Esophagus muscularis mucosa (tissue), 4 donors: ENCODE data around the gene SPATA16. TPM values are rescaled to one million over a fixed set of nuclear protein-coding genes. Genes with fewer than 3 reads are reported as not detected.

Source experiments
- DNase-seq: peaks from one replicate; pipeline ENCODE4 v3.0.0-alpha.2; 2017; ENCODE audit errors: extremely low spot score
- H3K27ac ChIP-seq, 4 donors: fragments of 200-600 bp; sonication (generic); replicated peaks in 1 of 4; 1 replicate in 3 of 4; 2 replicates in 1 of 4; pipeline ENCODE4 v1.5.1; 2016 to 2019; ENCODE audit warnings: mild to moderate bottlenecking in 1 of 4
- H3K27me3 ChIP-seq, 4 donors: fragments of 200-600 bp; sonication (generic); one replicate each; pipeline versions ENCODE4 v1.5.1 to v1.6.0; 2016 to 2019
- H3K36me3 ChIP-seq, 4 donors: fragments of 200-600 bp; sonication (generic); one replicate each; pipeline ENCODE4 v1.5.1; 2016 to 2019
- H3K4me1 ChIP-seq, 4 donors: fragments of 200-600 bp; sonication (generic); one replicate each; pipeline ENCODE4 v1.5.1; 2016 to 2019
- H3K4me3 ChIP-seq, 4 donors: fragments of 200-600 bp; sonication (generic); 1 replicate in 2 of 4; 2 replicates in 2 of 4; pipeline ENCODE4 v1.5.1; 2016 to 2019; ENCODE audit warnings: mild to moderate bottlenecking in 4 of 4, moderate library complexity in 1 of 4
- H3K9me3 ChIP-seq, 4 donors: fragments of 200-600 bp; sonication (generic); 1 replicate in 3 of 4; 2 replicates in 1 of 4; pipeline ENCODE4 v1.5.1; 2016 to 2019
- CTCF ChIP-seq, 3 experiments: fragments of 200-600 bp in 2 of 3; fragments of 450-650 bp in 1 of 3; sonication (generic) in 2 of 3; IDR thresholded peaks; one replicate each; pipeline ENCODE4 v1.5.1; 2017 to 2019; ENCODE audit warnings: antibody characterized with exemption in 3 of 3, mild to moderate bottlenecking in 2 of 3, moderate library complexity in 1 of 3
- EP300 ChIP-seq: sonication (generic); formaldehyde crosslinking; IDR thresholded peaks from one replicate; pipeline ENCODE4 v1.6.1; 2017; ENCODE audit warnings: antibody characterized with exemption
- POLR2A ChIP-seq: fragments of 450-650 bp; IDR thresholded peaks from one replicate; pipeline ENCODE4 v1.6.1; 2017; ENCODE audit warnings: antibody characterized with exemption, moderate library complexity, mild to moderate bottlenecking, low read depth
- POLR2AphosphoS5 ChIP-seq, 2 donors: sonication (generic); formaldehyde crosslinking; IDR thresholded peaks; one replicate each; pipeline ENCODE4 v1.6.1; 2017; ENCODE audit warnings: antibody characterized with exemption in 2 of 2
- WGBS: methylation state at CpG from one replicate; pipeline ENCODE4 v1.1.5; 2018; 5-methylcytosine and 5-hydroxymethylcytosine counted together
- intact Hi-C: fragments of 100-400 bp; cut with DNase I; formaldehyde crosslinking; loops from one replicate; pipeline ENCODE4 v1.15.1; 2023
- total RNA-seq, 4 donors: library from RNA; depleted of rRNA; stranded (reverse); fragments of >200 nt; gene quantifications; one replicate each; pipeline versions ENCODE4 v1.1.0 to v1.2.1, GENCODE V29; 2016

SPATA16 gene
- total RNA-seq, 4 donors from 2014 or later, result not detected

DNA sequence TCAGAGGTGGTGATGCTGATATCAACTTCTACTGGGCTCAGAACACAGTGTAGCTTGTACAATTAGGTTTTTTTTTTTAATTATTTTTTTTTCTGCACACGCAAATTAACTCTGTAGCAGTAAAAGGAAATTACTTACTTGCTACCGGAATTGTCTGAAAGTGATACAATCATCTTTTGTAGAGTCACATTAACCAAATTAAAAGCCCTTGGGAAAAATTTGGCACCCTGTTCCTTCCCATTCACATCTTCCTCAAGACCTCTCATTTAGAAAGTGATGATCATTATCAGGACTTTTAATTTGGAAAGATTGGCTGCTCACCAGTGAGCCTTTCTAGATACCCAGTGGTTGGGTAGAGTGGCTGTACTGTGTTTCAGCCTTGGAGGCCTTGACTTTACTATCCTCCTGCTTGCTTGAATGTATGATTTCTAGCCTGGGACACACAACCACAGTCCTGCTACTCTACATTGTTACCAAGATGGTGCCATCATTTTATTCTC lies 232.2 kb downstream of the SPATA16 start:
- 80% methylated on average over 2 of the region's 2 CpGs for WGBS
- no peaks in the 10 kb centered on the region for H3K27me3 ChIP-seq
- no peaks in the 10 kb centered on the region for H3K9me3 ChIP-seq
- H3K27ac ChIP-seq, result no peak overlapping the region
- intact Hi-C loops, result no loop called here
- no peaks in the 10 kb centered on the region for H3K36me3 ChIP-seq
- no peak overlapping the region for H3K4me3 ChIP-seq
- DNase-seq, result no peak
- no peak for TF ChIP-seq CTCF (IDR thresholded peaks at IDR 0.05)
- no peak for TF ChIP-seq POLR2AphosphoS5 (IDR thresholded peaks at IDR 0.05)
- no peak for TF ChIP-seq POLR2A
- TF ChIP-seq EP300, result no peak
- H3K4me1 ChIP-seq, result no peaks in the 10 kb centered on the region

DNA sequence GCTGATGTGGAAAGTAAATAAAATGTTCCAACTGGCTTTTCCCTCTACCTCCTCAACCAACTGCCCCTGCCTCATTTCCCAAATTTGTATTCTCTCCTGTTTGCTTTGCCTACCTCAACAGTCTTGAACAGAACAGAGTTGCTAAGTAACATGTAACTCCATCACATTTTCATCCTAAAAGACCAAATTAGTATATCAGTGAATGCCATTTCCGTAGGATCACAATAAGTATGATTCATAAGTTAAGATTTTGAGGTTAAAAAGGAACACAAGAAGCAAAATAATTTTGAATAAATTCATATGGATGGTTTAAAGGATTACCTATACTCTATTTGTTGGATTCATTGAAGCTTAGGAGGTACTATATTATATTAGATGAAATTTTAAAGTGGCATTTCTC lies 235.6 kb downstream of the SPATA16 start:
- TF ChIP-seq EP300 (no peak), CTCF (IDR thresholded peaks at IDR 0.05) (no peak), POLR2AphosphoS5 (IDR thresholded peaks at IDR 0.05) (no peak), POLR2A (no peak)

GRCh38 chr3:172904711-172905373 lies 236.2 kb downstream of the SPATA16 start:
- whole genome bisulfite sequencing, result 72% methylated on average over 9 of the region's 9 CpGs
- no peaks in the 10 kb centered on the region for H3K36me3 ChIP-seq
- H3K4me3 ChIP-seq, result no peak overlapping the region
- no peaks in the 10 kb centered on the region for H3K9me3 ChIP-seq
- H3K27ac ChIP-seq, result no peak overlapping the region
- H3K4me1 ChIP-seq, result no peaks in the 10 kb centered on the region
- no peaks in the 10 kb centered on the region for H3K27me3 ChIP-seq
- DNase-seq, result no peak
- TF ChIP-seq EP300 (no peak), POLR2AphosphoS5 (IDR thresholded peaks at IDR 0.05) (no peak), CTCF (IDR thresholded peaks at IDR 0.05) (no peak), POLR2A (no peak)
- intact Hi-C loops, result no loop called here

More for the DNA sequence above, 235.6 kb downstream of the SPATA16 start:
- Histone ChIP-seq H3K4me1 (no peaks in the 10 kb centered on the region), H3K27ac (no peak overlapping the region), H3K4me3 (no peak overlapping the region), H3K27me3 (no peaks in the 10 kb centered on the region), H3K36me3 (no peaks in the 10 kb centered on the region), H3K9me3 (no peaks in the 10 kb centered on the region)
- intact Hi-C loops, result no loop called here
- 87% methylated on average over 1 of the region's 1 CpG for WGBS
- no peak for DNase-seq

- TF ChIP-seq EP300 (no peak), CTCF (IDR thresholded peaks at IDR 0.05) (no peak), POLR2AphosphoS5 (IDR thresholded peaks at IDR 0.05) (no peak), POLR2A (no peak)
- intact Hi-C loops, result no loop called here
- H3K36me3 ChIP-seq, result no peaks in the 10 kb centered on the region
- no peak overlapping the region for H3K4me3 ChIP-seq
- H3K4me1 ChIP-seq, result no peaks in the 10 kb centered on the region
- H3K27me3 ChIP-seq, result no peaks in the 10 kb centered on the region
- no peak overlapping the region for H3K27ac ChIP-seq
- H3K9me3 ChIP-seq, result no peaks in the 10 kb centered on the region
- no peak for DNase-seq
- WGBS, result 54% methylated on average over 3 of the region's 3 CpGs
These were observed 237.3 kb downstream of the SPATA16 start for GRCh38 chr3:172903642-172904320.
